GM15510 (cell line): ENCODE results near the gene PPIH.

ENCODE experiments used
- POLR2A ChIP-seq: IDR thresholded peaks from 3 replicates; pipeline ENCODE4 v1.6.1; 2011; ENCODE audit warnings: borderline replicate concordance; ENCODE audit not compliant: insufficient read length; ENCODE audit errors: extremely low read depth

Gene PPIH

GRCh38 chr1:42657981-42658876 lies at the start of gene PPIH:
TSS of gene PPIH (plus strand) at chr1:42658423. CDS start at chr1:42658447, 24 bp downstream.
- peak; percentile 94 for TF ChIP-seq POLR2A

GRCh38 chr1:42613803-42614131 lies 44.5 kb upstream of the PPIH start:
- TF ChIP-seq POLR2A: no peak

- no peak for TF ChIP-seq POLR2A
Observed at GRCh38 chr1:42618866-42619265, 39.4 kb upstream of the PPIH start.

- no peak for TF ChIP-seq POLR2A
Observed at GRCh38 chr1:42620307-42620706, 37.9 kb upstream of the PPIH start.

DNA sequence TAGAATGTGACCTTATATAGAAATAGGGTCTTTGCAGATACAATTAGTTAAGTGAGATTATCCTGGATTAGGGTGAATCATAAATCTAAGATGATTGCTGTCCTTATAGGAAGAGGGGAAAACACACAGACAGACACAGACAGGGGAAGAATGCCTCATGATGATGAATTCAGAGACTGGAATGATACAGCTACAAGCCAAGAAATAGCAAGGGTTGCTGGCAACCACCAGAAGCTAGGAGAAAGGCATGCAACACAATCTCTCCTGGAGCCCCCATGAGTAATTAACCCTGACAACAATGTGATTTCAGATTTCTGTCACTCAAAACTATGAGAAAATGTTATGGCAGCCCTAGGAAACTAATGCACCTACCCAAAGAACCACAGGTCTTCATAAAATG lies 19.1 kb upstream of the PPIH start:
- no peak for TF ChIP-seq POLR2A

GRCh38 chr1:42646056-42646455 lies 12.2 kb upstream of the PPIH start:
- TF ChIP-seq POLR2A: no peak

- TF ChIP-seq POLR2A: no peak
Observed at GRCh38 chr1:42657201-42657600, 1.0 kb upstream of the PPIH start.

DNA sequence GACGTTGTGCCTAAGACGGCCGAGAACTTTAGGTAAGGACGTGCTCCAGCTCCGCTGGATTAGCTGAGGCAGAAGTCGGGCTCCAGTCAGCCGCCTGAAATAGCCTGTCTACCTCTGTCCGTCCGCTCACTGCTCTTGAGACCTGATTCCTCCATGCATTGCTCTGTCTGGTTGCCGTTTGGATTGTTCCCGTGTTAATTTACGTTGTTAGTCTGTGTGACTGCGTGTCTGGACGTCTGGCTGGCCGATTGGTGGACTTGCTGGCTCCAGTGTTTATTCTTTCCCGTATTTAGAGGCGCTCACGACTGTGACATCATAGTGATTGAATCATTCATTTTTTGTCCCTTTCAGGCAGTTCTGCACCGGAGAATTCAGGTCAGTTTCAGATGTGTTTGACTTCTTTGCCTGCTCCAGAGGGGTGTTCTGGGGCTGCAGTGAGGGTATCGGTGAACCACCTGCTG lies 684 bp downstream of the PPIH start:
- TF ChIP-seq POLR2A: no peak

- TF ChIP-seq POLR2A: no peak
Observed at GRCh38 chr1:42660907-42661500, 2.8 kb downstream of the PPIH start.

- TF ChIP-seq POLR2A: no peak
Observed at GRCh38 chr1:42669936-42670335, 11.7 kb downstream of the PPIH start.

- no peak for TF ChIP-seq POLR2A
Observed at GRCh38 chr1:42670425-42670824, 12.2 kb downstream of the PPIH start.

- TF ChIP-seq POLR2A: no peak
Observed at GRCh38 chr1:42674214-42674613, 16.0 kb downstream of the PPIH start.

- no peak for TF ChIP-seq POLR2A
Observed at GRCh38 chr1:42674682-42675081, 16.5 kb downstream of the PPIH start.

DNA sequence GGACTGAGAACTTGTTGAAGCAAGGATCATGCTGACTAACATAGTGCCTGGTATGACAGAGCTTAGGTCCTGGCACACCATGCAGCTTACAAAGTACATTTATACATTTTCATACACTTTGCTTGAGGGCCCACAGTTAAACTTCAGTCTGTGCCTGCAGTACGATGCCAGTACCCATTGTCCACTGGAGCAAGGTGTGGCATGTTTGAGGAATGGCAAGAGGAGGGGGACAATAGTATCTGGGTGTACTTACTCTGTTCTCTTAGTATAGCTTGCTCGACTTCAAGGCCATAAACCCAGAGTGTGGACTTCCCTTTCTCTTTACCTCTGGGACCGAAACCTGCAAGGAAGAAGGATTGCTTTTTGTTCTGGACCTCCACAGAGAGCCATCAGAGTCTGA lies 17.2 kb downstream of the PPIH start:
- TF ChIP-seq POLR2A: no peak

GRCh38 chr1:42676534-42677087 lies 18.4 kb downstream of the PPIH start:
- TF ChIP-seq POLR2A: no peak
